Caco-2 (cell line): Measurements from ENCODE around the gene IQCK. TPM values are rescaled to one million over a fixed set of nuclear protein-coding genes. Genes with fewer than 3 reads are reported as not detected.

Source experiments
- BruUV-seq: library from RNA; stranded (reverse); fragments of 400-500 nt; replicated peaks from 2 replicates; lab custom pipeline; 2021; lab: Mats Ljungman, UMichigan
- CTCF ChIA-PET: fragments of 300-600 bp; sonication (Branson Sonifier 250); formaldehyde crosslinking; loops from one replicate; lab custom pipeline; 2022; ENCODE audit warnings: antibody characterized with exemption; lab: Charles Lee
- POLR2A ChIA-PET: fragments of 300-600 bp; sonication (Branson Sonifier 250); formaldehyde crosslinking; loops from one replicate; lab custom pipeline; 2022; ENCODE audit warnings: antibody characterized with exemption; lab: Charles Lee
- DNase-seq, 2 experiments: peaks; one replicate each; pipeline versions ENCODE4 v3.0.0 to v3.0.0-alpha.2; 2020 to 2022
- H3K27me3 ChIP-seq: replicated peaks from 2 replicates; pipeline ENCODE4 v1.6.0; 2011; ENCODE audit warnings: low read length; ENCODE audit not compliant: control insufficient read depth, insufficient read depth
- H3K36me3 ChIP-seq: 2 replicates; pipeline ENCODE4 v1.5.1; 2011; ENCODE audit warnings: low read length; ENCODE audit not compliant: control insufficient read depth, insufficient read depth
- H3K4me1 ChIP-seq: fragments of 250-450 bp; sonication (Bioruptor Pico); 2 replicates; pipeline ENCODE4 v1.5.1; 2020; ENCODE audit warnings: mild to moderate bottlenecking
- H3K4me3 ChIP-seq: 2 replicates; pipeline ENCODE4 v1.5.1; 2011; ENCODE audit warnings: low read depth, mild to moderate bottlenecking, control low read depth, low read length
- H3K9me3 ChIP-seq: fragments of 250-450 bp; sonication (Bioruptor Pico); 2 replicates; pipeline ENCODE4 v1.5.1; 2020; ENCODE audit warnings: mild to moderate bottlenecking, moderate library complexity
- H3K27ac Mint-ChIP-seq: one replicate; pipeline ENCODE4 v1.8.0; 2022; ENCODE audit warnings: mixed read lengths; ENCODE audit not compliant: unreplicated experiment
- H3K27me3 Mint-ChIP-seq: one replicate; pipeline ENCODE4 v1.8.0; 2022; ENCODE audit warnings: mixed read lengths; ENCODE audit not compliant: insufficient read depth, unreplicated experiment
- H3K36me3 Mint-ChIP-seq: one replicate; pipeline ENCODE4 v1.8.0; 2022; ENCODE audit warnings: mild to moderate bottlenecking, mixed read lengths; ENCODE audit not compliant: insufficient read depth, unreplicated experiment
- H3K4me1 Mint-ChIP-seq: one replicate; pipeline ENCODE4 v1.8.0; 2022; ENCODE audit warnings: low read depth, mixed read lengths; ENCODE audit not compliant: unreplicated experiment
- H3K4me3 Mint-ChIP-seq: one replicate; pipeline ENCODE4 v1.8.0; 2022; ENCODE audit warnings: mild to moderate bottlenecking, moderate library complexity, mixed read lengths; ENCODE audit not compliant: unreplicated experiment
- H3K9me3 Mint-ChIP-seq: one replicate; pipeline ENCODE4 v1.8.0; 2022; ENCODE audit warnings: mixed read lengths; ENCODE audit not compliant: unreplicated experiment
- CTCF ChIP-seq, 2 experiments: fragments of 200-600 bp in 1 of 2; IDR thresholded peaks; 1 replicate in 1 of 2; 2 replicates in 1 of 2; pipeline versions ENCODE4 v1.5.1 to v1.8.0; 2011 to 2022; ENCODE audit warnings: antibody characterized with exemption in 1 of 2, control low read depth in 1 of 2, inconsistent platforms in 1 of 2, low read depth in 1 of 2, low read length in 1 of 2, mild to moderate bottlenecking in 1 of 2, moderate library complexity in 1 of 2; ENCODE audit not compliant: insufficient read depth in 1 of 2, severe bottlenecking in 1 of 2, unreplicated experiment in 1 of 2
- intact Hi-C: fragments of 100-400 bp; cut with micrococcal nuclease; formaldehyde crosslinking; loops from one replicate; pipeline ENCODE4 v1.10.0; 2022; ENCODE audit not compliant: unreplicated experiment
- total RNA-seq: library from RNA; stranded (reverse); gene quantifications from 2 replicates; pipeline ENCODE4 v1.2.3, GENCODE V29; 2022

IQCK gene
- total RNA-seq, 1 experiment from 2014 or later, result 2.0 TPM

GRCh38 chr16:19833581-19833980, 115.5 kb downstream of the IQCK start:
- H3K9me3 ChIP-seq, result no peaks in the 10 kb centered on the region
- no peaks in the 10 kb centered on the region for H3K36me3 ChIP-seq
- H3K27me3 ChIP-seq, result no peaks in the 10 kb centered on the region
- no peaks in the 10 kb centered on the region for H3K27me3 Mint-ChIP-seq
- DNase-seq, result no peak
- H3K36me3 Mint-ChIP-seq, result no peaks in the 10 kb centered on the region
- ChIA-PET CTCF (no interaction called here), POLR2A (no interaction called here)
- H3K27ac Mint-ChIP-seq, result no peak overlapping the region
- H3K4me3 ChIP-seq, result no peak overlapping the region
- no peak overlapping the region for H3K4me3 Mint-ChIP-seq
- intact Hi-C loops, result no loop called here
- no TSS peak for BruUV-seq
- H3K4me1 ChIP-seq, result no peaks in the 10 kb centered on the region
- no peaks in the 10 kb centered on the region for H3K4me1 Mint-ChIP-seq
- TF ChIP-seq CTCF (IDR thresholded peaks at IDR 0.05; ENCODE audit: insufficient read depth in 1 of 2, low read depth in 1 of 2, low read length in 1 of 2, severe bottlenecking in 1 of 2, unreplicated experiment in 1 of 2), result no peak
- no peaks in the 10 kb centered on the region for H3K9me3 Mint-ChIP-seq

DNA sequence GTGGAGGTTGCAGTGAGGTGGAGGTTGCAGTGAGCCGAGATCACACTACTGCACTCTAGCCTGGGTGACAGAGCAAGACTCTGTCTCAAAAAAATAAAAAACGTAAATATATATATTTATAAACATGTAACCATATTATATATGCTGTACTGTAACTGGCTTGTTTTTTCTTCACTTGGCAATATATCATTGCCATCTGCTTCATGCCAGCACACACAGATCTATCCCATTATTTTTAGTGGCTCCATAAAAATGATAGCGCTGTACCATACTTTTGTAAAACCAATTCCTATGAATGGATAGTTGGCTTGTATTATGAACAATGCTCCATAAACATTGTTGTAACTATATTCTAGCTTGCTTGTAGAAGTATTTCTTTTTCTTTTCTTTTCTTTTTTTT, 117.1 kb downstream of the IQCK start:
- TF ChIP-seq CTCF (IDR thresholded peaks at IDR 0.05; ENCODE audit: insufficient read depth in 1 of 2, low read depth in 1 of 2, low read length in 1 of 2, severe bottlenecking in 1 of 2, unreplicated experiment in 1 of 2), result no peak
- Mint-ChIP-seq H3K4me3 (no peak overlapping the region), H3K27ac (no peak overlapping the region), H3K4me1 (no peaks in the 10 kb centered on the region), H3K9me3 (no peaks in the 10 kb centered on the region), H3K27me3 (no peaks in the 10 kb centered on the region), H3K36me3 (no peaks in the 10 kb centered on the region)
- no TSS peak for BruUV-seq
- H3K9me3 ChIP-seq, result no peaks in the 10 kb centered on the region
- H3K4me1 ChIP-seq, result no peaks in the 10 kb centered on the region
- H3K4me3 ChIP-seq, result no peak overlapping the region
- POLR2A ChIA-PET, result no interaction called here
- no peak for DNase-seq
- intact Hi-C loops, result no loop called here
- no peaks in the 10 kb centered on the region for H3K27me3 ChIP-seq
- H3K36me3 ChIP-seq, result no peaks in the 10 kb centered on the region
- CTCF ChIA-PET, result no interaction called here

GRCh38 chr16:19835968-19836421, 117.9 kb downstream of the IQCK start:
- H3K27ac Mint-ChIP-seq, result no peak overlapping the region
- no peaks in the 10 kb centered on the region for H3K27me3 ChIP-seq
- TF ChIP-seq CTCF (IDR thresholded peaks at IDR 0.05; ENCODE audit: insufficient read depth in 1 of 2, low read depth in 1 of 2, low read length in 1 of 2, severe bottlenecking in 1 of 2, unreplicated experiment in 1 of 2), result no peak
- no peak overlapping the region for H3K4me3 Mint-ChIP-seq
- no TSS peak for BruUV-seq
- H3K4me1 ChIP-seq, result no peaks in the 10 kb centered on the region
- H3K9me3 Mint-ChIP-seq, result no peaks in the 10 kb centered on the region
- no peaks in the 10 kb centered on the region for H3K27me3 Mint-ChIP-seq
- H3K4me3 ChIP-seq, result no peak overlapping the region
- no peaks in the 10 kb centered on the region for H3K4me1 Mint-ChIP-seq
- H3K36me3 Mint-ChIP-seq, result no peaks in the 10 kb centered on the region
- DNase-seq, result no peak
- CTCF ChIA-PET, result no interaction called here
- POLR2A ChIA-PET, result no interaction called here
- H3K9me3 ChIP-seq, result no peaks in the 10 kb centered on the region
- intact Hi-C loops, result no loop called here
- H3K36me3 ChIP-seq, result no peaks in the 10 kb centered on the region
